ENCODE measurements around the gene JAKMIP3. TPM values are rescaled to one million over a fixed set of nuclear protein-coding genes. Genes with fewer than 3 reads are reported as not detected.

JAKMIP3 gene
- total and polyA plus RNA-seq, 9 of the 15 experiments (the other 6 are each of a cell fraction or from before 2014, with no cell fraction given), result 0.04 TPM; not detected in 8

- TF ChIP-seq ZFP30 (CRISPR knock-in tag; IDR thresholded peaks at IDR 0.05; ENCODE audit: borderline replicate concordance), result no peak
- peak; percentile 37 for TF ChIP-seq RFX1 (IDR thresholded peaks at IDR 0.05)
- peak; percentile 32; the same call in 1 of the 2 replicates for TF ChIP-seq BHLHE40 (IDR thresholded peaks at IDR 0.05; ENCODE audit: low read length)
- TF ChIP-seq RAD51 (IDR thresholded peaks at IDR 0.05; ENCODE audit: borderline replicate concordance, low read depth), result 0 out of 2 replicates have a peak, but pooled peaks have one; percentile 37
- peak; percentile 33; the same call in 1 of the 2 replicates for TF ChIP-seq ATF7 (IDR thresholded peaks at IDR 0.05)
- no peak for TF ChIP-seq BMI1 (IDR thresholded peaks at IDR 0.05; ENCODE audit: low read length)
- TF ChIP-seq MYC (IDR thresholded peaks at IDR 0.05; ENCODE audit: low read depth, low read length), result peak; percentile 78
- no peak; the same call in 1 of the 2 replicates for TF ChIP-seq MYC (CRISPR knock-in tag; IDR thresholded peaks at IDR 0.05; ENCODE audit: borderline replicate concordance, low read depth)
- TF ChIP-seq L3MBTL2 (IDR thresholded peaks at IDR 0.05), result peak; percentile 84
- TF ChIP-seq ZNF589 (CRISPR knock-in tag; IDR thresholded peaks at IDR 0.05; ENCODE audit: low read depth), result peak; percentile 36; the same call in 1 of the 2 replicates
- TF ChIP-seq EZH2 (IDR thresholded peaks at IDR 0.05; ENCODE audit: borderline replicate concordance, low read depth, low read length), result no peak
- TF ChIP-seq, protein P1, sequence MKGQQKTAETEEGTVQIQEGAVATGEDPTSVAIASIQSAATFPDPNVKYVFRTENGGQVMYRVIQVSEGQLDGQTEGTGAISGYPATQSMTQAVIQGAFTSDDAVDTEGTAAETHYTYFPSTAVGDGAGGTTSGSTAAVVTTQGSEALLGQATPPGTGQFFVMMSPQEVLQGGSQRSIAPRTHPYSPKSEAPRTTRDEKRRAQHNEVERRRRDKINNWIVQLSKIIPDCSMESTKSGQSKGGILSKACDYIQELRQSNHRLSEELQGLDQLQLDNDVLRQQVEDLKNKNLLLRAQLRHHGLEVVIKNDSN (CRISPR knock-in tag; IDR thresholded peaks at IDR 0.05), result peak; percentile 81
Observed at GRCh38 chr10:132064082-132064755, 1.5 kb upstream of the JAKMIP3 start (continued).

Data from K562 (cell line).